Progenitor cell of endocrine pancreas (in vitro differentiated cells): ENCODE measurements around the gene DCTN2. TPM values are rescaled to one million over a fixed set of nuclear protein-coding genes. Genes with fewer than 3 reads are reported as not detected.

ENCODE experiments used
- DNase-seq: peaks from one replicate; pipeline ENCODE4 v3.0.0; 2021; ENCODE audit warnings: low spot score; ENCODE audit not compliant: unreplicated experiment
- H3K27ac Mint-ChIP-seq: 2 replicates; pipeline ENCODE4 v1.8.0; 2021; ENCODE audit warnings: mild to moderate bottlenecking, moderate library complexity, mixed read lengths
- H3K27me3 Mint-ChIP-seq: 2 replicates; pipeline ENCODE4 v1.8.0; 2021; ENCODE audit warnings: mixed read lengths
- H3K36me3 Mint-ChIP-seq: 2 replicates; pipeline ENCODE4 v1.8.0; 2022; ENCODE audit warnings: mixed read lengths; ENCODE audit not compliant: insufficient read depth
- H3K4me1 Mint-ChIP-seq: 2 replicates; pipeline ENCODE4 v1.8.0; 2021; ENCODE audit warnings: low read depth, mixed read lengths
- H3K4me3 Mint-ChIP-seq: 2 replicates; pipeline ENCODE4 v1.8.0; 2021; ENCODE audit warnings: low read depth, mild to moderate bottlenecking, moderate library complexity, mixed read lengths
- H3K9me3 Mint-ChIP-seq: 2 replicates; pipeline ENCODE4 v1.8.0; 2021; ENCODE audit warnings: low read depth, mixed read lengths
- total RNA-seq: library from RNA; stranded (reverse); gene quantifications from 2 replicates; pipeline ENCODE4 v1.2.1, GENCODE V29; 2021
- TF ChIP-seq, protein P1 (sequence below): fragments of 200-600 bp; sonication (generic); IDR thresholded peaks from one replicate; pipeline ENCODE4 v1.5.0; 2021; ENCODE audit warnings: antibody characterized with exemption, mild to moderate bottlenecking; ENCODE audit not compliant: unreplicated experiment

The DCTN2 gene
- total RNA-seq, 1 donor from 2014 or later: 144 TPM

DNA sequence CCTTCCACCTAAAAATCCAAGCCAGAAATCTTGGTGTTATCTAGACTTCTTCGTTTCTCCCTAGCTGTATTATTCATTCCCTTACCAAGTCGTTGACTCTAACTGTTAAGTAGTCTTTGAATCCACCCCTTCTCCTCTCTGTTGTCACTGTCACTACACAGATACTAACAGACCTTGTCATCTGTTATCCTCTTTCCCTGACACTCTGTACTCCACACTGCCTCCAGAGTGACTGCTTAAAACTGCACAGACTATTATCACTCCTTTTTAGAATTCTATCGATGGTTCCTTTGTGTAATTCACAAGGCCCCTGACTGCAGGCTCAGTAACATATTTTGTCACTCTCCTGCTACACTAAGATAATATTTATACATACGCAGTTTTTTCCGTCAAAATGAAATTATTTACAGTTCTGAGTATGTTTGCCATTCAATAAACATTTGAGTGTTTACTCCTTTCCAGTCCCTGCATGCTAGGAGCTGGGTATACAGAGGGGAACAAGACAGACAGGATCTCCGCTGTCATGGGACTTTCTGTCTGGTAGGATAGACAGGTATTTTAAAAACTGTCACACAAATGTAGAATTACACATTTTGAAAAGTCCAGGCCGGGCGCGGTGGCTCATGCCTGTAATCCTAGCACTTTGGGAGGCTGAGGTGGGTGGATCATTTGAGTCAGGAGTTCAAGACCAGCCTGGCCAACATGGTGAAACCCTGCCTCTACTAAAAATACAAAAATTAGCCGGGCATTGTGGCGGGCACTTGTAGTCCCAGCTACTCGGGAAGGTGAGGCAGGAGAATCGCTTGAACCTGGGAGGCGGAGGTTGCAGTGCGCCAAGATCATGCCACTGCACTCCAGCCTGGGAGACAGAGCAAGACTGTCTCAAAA, 55.4 kb downstream of the DCTN2 start:
- peak overlapping the region; percentile 75 for H3K27ac Mint-ChIP-seq
- H3K9me3 Mint-ChIP-seq: peaks cover 2% of the 10 kb centered on the region
- peaks cover 12% of the 10 kb centered on the region for H3K4me1 Mint-ChIP-seq
- peak overlapping the region; percentile 14 for H3K4me3 Mint-ChIP-seq
- peaks cover 28% of the 10 kb centered on the region for H3K36me3 Mint-ChIP-seq
- no peak for DNase-seq
- TF ChIP-seq, protein P1, sequence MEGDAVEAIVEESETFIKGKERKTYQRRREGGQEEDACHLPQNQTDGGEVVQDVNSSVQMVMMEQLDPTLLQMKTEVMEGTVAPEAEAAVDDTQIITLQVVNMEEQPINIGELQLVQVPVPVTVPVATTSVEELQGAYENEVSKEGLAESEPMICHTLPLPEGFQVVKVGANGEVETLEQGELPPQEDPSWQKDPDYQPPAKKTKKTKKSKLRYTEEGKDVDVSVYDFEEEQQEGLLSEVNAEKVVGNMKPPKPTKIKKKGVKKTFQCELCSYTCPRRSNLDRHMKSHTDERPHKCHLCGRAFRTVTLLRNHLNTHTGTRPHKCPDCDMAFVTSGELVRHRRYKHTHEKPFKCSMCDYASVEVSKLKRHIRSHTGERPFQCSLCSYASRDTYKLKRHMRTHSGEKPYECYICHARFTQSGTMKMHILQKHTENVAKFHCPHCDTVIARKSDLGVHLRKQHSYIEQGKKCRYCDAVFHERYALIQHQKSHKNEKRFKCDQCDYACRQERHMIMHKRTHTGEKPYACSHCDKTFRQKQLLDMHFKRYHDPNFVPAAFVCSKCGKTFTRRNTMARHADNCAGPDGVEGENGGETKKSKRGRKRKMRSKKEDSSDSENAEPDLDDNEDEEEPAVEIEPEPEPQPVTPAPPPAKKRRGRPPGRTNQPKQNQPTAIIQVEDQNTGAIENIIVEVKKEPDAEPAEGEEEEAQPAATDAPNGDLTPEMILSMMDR: no peak
- no peaks in the 10 kb centered on the region for H3K27me3 Mint-ChIP-seq

DNA sequence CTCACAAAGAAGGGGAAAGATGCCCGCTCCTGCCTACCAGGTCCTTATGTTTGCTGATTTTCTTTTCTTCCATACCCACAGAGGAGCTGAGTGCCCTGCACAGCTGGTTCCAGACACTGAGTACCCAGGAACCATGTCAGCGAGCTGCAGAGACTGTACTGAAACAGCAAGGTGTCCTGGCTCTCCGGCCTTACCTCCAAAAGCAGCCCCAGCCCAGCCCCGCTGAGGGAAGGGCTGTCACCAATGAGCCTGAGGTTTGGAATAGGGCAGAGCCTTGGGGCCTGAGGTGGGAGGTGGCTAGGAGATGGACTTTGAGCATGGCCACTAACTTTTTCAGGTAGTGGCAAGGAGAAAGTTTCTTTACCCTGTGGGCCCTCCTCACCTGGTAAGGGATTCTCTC, 56.9 kb downstream of the DCTN2 start:
- Mint-ChIP-seq H3K4me1 (peaks cover 12% of the 10 kb centered on the region), H3K9me3 (peaks cover 2% of the 10 kb centered on the region), H3K4me3 (no peak overlapping the region), H3K36me3 (peaks cover 22% of the 10 kb centered on the region), H3K27me3 (no peaks in the 10 kb centered on the region), H3K27ac (no peak overlapping the region)
- TF ChIP-seq, protein P1: no peak
- DNase-seq: no peak

DNA sequence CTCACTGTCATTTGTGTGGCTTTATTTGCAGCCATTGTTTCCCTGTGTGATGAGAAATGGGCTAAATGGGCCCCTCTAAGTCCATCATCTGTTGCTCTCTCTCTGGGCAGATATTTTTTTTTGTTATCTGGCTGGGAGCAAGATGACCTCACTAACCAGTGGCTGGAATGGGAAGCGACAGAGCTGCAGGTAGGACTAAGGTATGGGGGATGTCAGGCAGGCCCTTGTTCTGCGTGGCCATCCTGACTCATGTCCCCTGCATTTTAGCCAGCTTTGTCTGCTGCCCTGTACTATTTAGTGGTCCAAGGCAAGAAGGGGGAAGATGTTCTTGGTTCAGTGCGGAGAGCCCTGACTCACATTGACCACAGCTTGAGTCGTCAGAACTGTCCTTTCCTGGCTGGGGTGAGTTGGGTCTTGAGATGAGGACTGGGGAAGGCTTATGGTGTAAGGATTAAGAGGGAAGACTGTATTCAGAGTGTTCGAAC, 57.8 kb downstream of the DCTN2 start:
- Mint-ChIP-seq H3K36me3 (peaks cover 19% of the 10 kb centered on the region), H3K27ac (peak overlapping the region; percentile 95), H3K4me3 (peak overlapping the region; percentile 97), H3K27me3 (no peaks in the 10 kb centered on the region), H3K9me3 (peaks cover 2% of the 10 kb centered on the region), H3K4me1 (peaks cover 12% of the 10 kb centered on the region)
- TF ChIP-seq, protein P1: no peak
- no peak for DNase-seq

DNA sequence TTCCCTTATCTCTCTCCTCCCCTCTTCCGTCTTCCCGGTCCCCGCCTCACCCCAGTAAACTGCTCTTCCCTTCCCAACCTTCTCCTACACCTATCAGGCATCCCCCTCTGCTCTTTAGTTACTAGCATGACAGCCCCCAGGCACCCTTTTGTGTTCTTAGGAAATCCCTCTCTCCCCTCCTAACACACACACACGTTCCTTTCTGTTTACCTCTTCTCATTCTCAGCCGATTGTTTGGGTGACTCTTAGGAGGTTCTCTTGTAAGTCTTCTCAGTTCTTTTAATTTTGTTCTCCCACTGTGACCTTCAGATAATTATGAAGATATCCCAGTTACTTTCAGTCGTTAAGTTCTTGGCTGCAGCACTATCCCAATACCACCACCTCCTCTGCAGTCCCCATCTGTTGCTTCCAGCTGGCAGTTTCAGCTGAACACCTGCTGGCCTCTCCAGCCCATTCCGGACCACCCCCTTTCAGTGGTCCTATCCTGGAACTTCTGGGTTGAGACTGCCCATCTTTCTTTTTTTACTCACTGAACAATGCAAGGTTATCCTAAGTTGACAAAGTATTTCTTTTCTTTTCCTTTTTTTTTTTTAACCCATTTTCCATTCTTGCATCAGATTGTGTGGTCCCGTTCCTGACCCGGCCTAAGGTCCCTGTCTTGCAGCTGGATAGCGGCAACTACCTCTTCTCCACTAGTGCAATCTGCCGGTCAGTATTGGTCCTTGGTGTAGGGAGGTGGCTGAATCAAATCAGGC, 58.4 kb downstream of the DCTN2 start:
- Mint-ChIP-seq H3K9me3 (peaks cover 2% of the 10 kb centered on the region), H3K27me3 (no peaks in the 10 kb centered on the region), H3K36me3 (peaks cover 19% of the 10 kb centered on the region), H3K4me3 (peak overlapping the region; percentile 97), H3K4me1 (peaks cover 12% of the 10 kb centered on the region), H3K27ac (peak overlapping the region; percentile 95)
- DNase-seq: no peak
- TF ChIP-seq, protein P1: no peak
